ENCODE data around the gene ARRB1. TPM values are rescaled to one million over a fixed set of nuclear protein-coding genes. Genes with fewer than 3 reads are reported as not detected.

Gene ARRB1
- total and polyA plus RNA-seq, 9 of the 15 experiments (the other 6 are each of a cell fraction or from before 2014, with no cell fraction given), result 6.6 to 45.4 (median 28.5) TPM

DNA sequence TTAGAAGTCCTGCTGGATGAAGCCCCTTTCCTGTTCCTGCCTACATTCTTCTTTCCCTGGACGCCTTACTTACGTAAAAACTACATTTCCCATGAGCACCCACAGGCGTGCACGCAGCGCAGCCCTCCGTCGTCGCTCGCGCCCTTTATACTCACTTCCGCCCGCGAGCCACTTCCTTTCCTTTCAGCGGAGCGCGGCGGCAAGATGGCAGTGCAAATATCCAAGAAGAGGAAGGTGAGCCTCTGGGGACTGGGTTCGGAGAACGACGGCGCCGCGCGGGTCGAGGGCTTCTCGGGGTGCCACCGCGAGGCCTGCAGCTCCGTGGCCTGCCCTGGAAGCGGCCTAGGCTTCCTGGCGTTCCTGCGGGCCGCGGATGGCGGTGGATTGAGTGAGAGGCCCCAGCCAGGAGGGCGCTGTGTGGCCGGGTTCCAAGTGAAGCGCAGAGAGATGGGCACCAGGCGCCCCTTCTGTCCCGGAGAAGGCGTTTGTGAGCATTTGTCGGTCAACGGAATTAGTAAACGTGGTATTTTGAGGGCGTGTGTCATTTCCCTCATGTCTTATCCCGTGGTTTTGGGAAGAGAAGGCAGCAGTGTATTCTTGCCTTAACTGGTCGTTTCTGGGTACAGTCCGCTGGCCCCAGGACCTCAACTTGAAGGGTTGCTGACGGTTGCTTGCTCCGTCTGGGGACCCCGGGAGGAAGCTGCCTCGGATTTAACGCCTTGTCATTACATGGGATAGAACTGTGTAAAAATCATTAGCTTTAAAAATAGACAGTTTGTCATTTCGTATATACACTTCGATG is 48.1 kb upstream of the ARRB1 start, which contains the start of gene RPS3:
Gene RPS3 (plus strand): TSS at position 175 of the 802 bp plus-strand sequence. CDS start 30 bp downstream, at position 205.
- Histone ChIP-seq H3K27ac (ENCODE audit: extremely low read depth, low read depth, low read length) (peak within 1 kb of the TSS; percentile 96), H3K9me3 (replicated peaks; ENCODE audit: control insufficient read depth, insufficient read depth, low read depth, low read length) (no peaks in the 10 kb centered on the region), H3K79me2 (ENCODE audit: control insufficient read depth, insufficient read depth, low read length) (peaks cover 56% of the 10 kb centered on the region), H3K27me3 (ENCODE audit: control insufficient read depth in 2 of 2, insufficient read depth in 2 of 2, low read length in 2 of 2) (no peaks in the 10 kb centered on the region), H3K9me1 (ENCODE audit: control insufficient read depth, insufficient read depth, low read length) (peaks cover 17% of the 10 kb centered on the region), H3K4me3 (peak within 1 kb of the TSS; percentile 91), H3K4me1 (replicated peaks in 1 of 2; ENCODE audit: control insufficient read depth in 2 of 2, insufficient read depth in 2 of 2, low read length in 2 of 2) (peaks cover 14 to 31% of the 10 kb centered on the region in 2 experiments; a peak in 3 of 5 replicates), H3K36me3 (ENCODE audit: control insufficient read depth, insufficient read depth, low read length) (peaks cover 51% of the 10 kb centered on the region), H3K9ac (ENCODE audit: insufficient read depth in 1 of 2, low read depth in 2 of 2, low read length in 2 of 2) (peak within 1 kb of the TSS; percentile 96 to 100), H3K4me2 (ENCODE audit: insufficient read depth, low read length) (peak within 1 kb of the TSS; percentile 98), H4K20me1 (replicated peaks; ENCODE audit: control insufficient read depth, insufficient read depth, low read length) (peaks cover 49% of the 10 kb centered on the region), H2AFZ (ENCODE audit: low read depth, low read length) (peak within 1 kb of the TSS; percentile 98)
- TSS peak; percentile 37 for BruUV-seq (replicated peaks)
- DNase-seq (ENCODE audit: extremely low read depth in 1 of 4, low spot score in 3 of 4) (peak; percentile 83 to 95 (median 88)), ATAC-seq (peak; percentile 91), FAIRE-seq (peak; percentile 88)
- POLR2A ChIA-PET, result interaction anchor here (0.5 to 3.8 kb wide), 32 partner anchors 8 to 413 kb away, joined by 3 to 52 read pairs (median 6); partner anchors contain the start of gene ARRB1
- CTCF ChIA-PET (ENCODE audit: low intra/inter-chr PET ratio), result no interaction called here
- 0% methylated on average over 54 of the region's 55 CpGs for WGBS (ENCODE audit: insufficient coverage, low coverage, missing lambda C conversion rate)
- intact Hi-C loops (cut with micrococcal nuclease) (no loop called here), in situ Hi-C loops (cut with MboI) (no loop called here)
- TF ChIP-seq ZNF311 (CRISPR knock-in tag; IDR thresholded peaks at IDR 0.05), result no peak
- no peak for TF ChIP-seq ARHGAP35 (IDR thresholded peaks at IDR 0.05; ENCODE audit: partially characterized antibody)
- TF ChIP-seq PHF20 (IDR thresholded peaks at IDR 0.05; ENCODE audit: partially characterized antibody), result peak; percentile 94
- TF ChIP-seq TARDBP (IDR thresholded peaks at IDR 0.05), result no peak
- TF ChIP-seq ZBTB17 (CRISPR knock-in tag; IDR thresholded peaks at IDR 0.05), result peak; percentile 84
- TF ChIP-seq, protein P1, sequence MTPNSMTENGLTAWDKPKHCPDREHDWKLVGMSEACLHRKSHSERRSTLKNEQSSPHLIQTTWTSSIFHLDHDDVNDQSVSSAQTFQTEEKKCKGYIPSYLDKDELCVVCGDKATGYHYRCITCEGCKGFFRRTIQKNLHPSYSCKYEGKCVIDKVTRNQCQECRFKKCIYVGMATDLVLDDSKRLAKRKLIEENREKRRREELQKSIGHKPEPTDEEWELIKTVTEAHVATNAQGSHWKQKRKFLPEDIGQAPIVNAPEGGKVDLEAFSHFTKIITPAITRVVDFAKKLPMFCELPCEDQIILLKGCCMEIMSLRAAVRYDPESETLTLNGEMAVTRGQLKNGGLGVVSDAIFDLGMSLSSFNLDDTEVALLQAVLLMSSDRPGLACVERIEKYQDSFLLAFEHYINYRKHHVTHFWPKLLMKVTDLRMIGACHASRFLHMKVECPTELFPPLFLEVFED (CRISPR knock-in tag; conservative IDR thresholded peaks at IDR 0.05), result peak; percentile 61; the same call in 1 of the 2 replicates
- peak; percentile 92 for TF ChIP-seq PCBP1 (IDR thresholded peaks at IDR 0.05; ENCODE audit: low read depth, low read length, poor library complexity, severe bottlenecking)
- peak; percentile 44 for TF ChIP-seq TCF3 (CRISPR knock-in tag; IDR thresholded peaks at IDR 0.05)
- no peak for TF ChIP-seq FOXA1 (IDR thresholded peaks at IDR 0.05; ENCODE audit: borderline replicate concordance)
- no peak for TF ChIP-seq DNMT1 (IDR thresholded peaks at IDR 0.05)
- TF ChIP-seq TEAD4 (IDR thresholded peaks at IDR 0.05; ENCODE audit: low read length), result no peak
- no peak for TF ChIP-seq TEAD4 (CRISPR knock-in tag; IDR thresholded peaks at IDR 0.05; ENCODE audit: borderline replicate concordance)
- no peak for TF ChIP-seq ZNF445 (CRISPR knock-in tag; IDR thresholded peaks at IDR 0.05; ENCODE audit: low read depth)
- TF ChIP-seq, protein P2, sequence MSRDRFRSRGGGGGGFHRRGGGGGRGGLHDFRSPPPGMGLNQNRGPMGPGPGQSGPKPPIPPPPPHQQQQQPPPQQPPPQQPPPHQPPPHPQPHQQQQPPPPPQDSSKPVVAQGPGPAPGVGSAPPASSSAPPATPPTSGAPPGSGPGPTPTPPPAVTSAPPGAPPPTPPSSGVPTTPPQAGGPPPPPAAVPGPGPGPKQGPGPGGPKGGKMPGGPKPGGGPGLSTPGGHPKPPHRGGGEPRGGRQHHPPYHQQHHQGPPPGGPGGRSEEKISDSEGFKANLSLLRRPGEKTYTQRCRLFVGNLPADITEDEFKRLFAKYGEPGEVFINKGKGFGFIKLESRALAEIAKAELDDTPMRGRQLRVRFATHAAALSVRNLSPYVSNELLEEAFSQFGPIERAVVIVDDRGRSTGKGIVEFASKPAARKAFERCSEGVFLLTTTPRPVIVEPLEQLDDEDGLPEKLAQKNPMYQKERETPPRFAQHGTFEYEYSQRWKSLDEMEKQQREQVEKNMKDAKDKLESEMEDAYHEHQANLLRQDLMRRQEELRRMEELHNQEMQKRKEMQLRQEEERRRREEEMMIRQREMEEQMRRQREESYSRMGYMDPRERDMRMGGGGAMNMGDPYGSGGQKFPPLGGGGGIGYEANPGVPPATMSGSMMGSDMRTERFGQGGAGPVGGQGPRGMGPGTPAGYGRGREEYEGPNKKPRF (IDR thresholded peaks at IDR 0.05; ENCODE audit: low read depth, low read length), result no peak
- TF ChIP-seq TSHZ1 (CRISPR knock-in tag; IDR thresholded peaks at IDR 0.05), result no peak
